ELR (cell line): Measurements from ENCODE around the gene BANF1.
"Not testable (repeated sequence)": the region's sequence is repeated elsewhere in the genome, so short reads cannot be mapped to it uniquely, and the experiment has no call there.

Source experiments
- DNase-seq: peaks from one replicate; pipeline ENCODE4 v3.0.0-alpha.2; 2015; ENCODE audit warnings: low read depth

Gene BANF1

DNA sequence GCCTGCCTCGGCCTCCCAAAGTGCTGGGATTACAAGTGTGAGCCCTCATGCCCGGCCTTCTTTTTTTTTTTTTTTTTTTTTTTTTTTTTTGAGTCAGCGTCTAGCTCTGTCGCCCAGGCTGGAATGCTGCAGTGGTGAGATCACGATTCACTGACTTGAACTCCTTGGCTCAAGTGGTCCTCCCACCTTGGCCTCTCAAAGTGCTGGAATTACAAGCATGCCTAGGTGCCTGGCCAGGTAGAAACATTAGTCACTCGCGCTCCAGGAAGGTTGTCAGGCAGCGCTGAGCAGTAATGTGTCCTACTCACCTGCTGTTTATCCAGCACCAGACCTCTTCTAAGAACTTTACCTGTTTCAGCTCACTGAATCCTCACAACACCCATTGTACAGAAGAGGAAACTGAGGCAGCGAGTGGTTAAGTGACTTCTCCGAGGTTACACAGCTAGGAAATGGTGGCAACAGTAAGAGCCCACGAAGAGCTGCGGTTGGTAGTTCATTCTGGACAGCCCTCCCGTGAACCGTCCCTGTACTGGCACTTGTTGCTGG, 9.0 kb downstream of the BANF1 start:
- peak; percentile 81 for DNase-seq

GRCh38 chr11:66011785-66012303, 9.5 kb downstream of the BANF1 start, which contains the start of gene CST6:
Gene CST6, plus strand, starts transcription at chr11:66012008. Its CDS starts 37 bp downstream, at chr11:66012045.
- DNase-seq: no peak

- DNase-seq: no peak
Measured at GRCh38 chr11:66012371-66012945, 10.2 kb downstream of the BANF1 start.

DNA sequence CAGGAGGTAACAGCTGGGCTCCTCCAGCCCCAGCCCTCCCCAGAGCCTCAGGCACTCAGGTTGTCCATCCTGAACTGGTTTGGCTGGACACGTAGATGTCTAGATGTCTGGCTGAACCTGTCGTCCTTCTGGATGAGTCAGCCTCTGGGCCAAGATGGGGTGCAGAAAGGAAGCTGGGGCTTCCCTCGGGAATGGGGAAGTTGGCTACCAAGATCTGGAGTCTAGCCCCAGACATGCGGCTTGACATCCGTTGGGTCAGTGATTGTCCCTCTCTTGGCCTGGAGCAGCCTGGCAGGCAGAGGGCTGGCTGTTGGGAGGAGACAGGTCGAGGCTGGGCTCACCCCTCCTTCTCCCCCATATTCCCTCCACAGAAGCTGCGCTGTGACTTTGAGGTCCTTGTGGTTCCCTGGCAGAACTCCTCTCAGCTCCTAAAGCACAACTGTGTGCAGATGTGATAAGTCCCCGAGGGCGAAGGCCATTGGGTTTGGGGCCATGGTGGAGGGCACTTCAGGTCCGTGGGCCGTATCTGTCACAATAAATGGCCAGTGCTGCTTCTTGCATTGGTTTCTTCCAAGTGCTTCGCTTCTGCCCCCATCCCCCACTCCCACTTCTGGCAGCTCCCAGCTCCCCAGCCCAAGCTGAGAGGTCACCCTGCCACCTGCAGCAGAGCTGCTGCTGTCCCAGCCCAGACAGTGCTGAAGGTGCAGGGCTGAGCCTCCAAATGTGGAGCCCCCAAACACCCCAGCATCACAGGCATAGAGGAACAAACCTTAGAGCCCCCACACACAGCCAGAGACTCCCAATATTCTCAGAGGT, 10.9 kb downstream of the BANF1 start:
- no peak for DNase-seq

- no peak for DNase-seq
Measured at GRCh38 chr11:66013762-66014100, 11.4 kb downstream of the BANF1 start.

DNA sequence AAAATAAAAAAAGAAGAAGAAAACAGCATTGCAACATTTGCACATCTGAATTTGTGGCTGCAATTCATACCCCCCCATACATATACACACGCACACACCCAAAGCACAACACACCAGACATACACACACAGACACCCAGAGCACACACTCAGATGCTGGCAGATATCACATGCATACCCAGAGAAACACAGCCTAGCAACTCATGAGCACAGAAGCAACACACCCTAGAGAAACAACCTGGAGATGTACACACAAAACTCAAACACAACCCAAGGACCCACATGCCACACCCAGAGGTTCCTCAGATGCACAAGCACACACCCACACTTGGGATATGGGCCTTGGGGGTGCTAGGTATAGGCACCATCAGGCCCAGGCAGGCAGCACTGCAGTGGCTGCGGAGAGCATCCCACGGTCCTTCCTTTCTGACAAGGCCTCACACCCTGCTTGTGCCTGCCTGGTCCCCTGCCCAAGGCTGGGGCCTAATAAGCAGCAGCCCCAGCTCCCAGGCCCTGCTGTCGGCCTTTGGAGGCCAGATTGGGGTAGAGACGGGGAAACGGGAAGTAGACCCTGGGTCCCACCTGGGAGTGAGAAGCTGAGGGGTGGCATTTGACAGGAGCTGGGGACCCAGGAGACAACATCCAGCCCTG, 12.6 kb downstream of the BANF1 start:
- DNase-seq: no peak

DNA sequence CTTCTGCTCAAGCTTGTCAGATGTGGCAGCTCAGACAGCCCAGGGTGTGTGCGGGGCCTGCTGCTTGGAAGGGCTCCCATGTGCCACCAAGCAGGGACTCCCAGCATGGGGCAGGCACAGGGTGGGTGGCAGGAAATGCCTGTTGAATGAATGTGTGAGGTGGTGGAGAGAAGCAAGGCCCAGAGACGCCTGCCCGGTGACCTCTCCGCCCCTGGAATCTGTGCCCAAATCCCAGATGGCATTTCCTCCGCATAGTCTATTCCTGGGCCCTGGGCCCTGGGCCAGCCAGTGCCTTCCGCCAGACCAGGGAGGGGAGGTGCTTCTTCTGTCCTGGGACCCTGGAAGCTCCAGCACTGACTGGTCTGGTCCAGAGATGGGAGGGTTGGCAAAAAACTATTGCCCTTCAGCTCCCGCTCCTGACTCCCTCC, 13.2 kb downstream of the BANF1 start:
- peak; percentile 52 for DNase-seq

DNA sequence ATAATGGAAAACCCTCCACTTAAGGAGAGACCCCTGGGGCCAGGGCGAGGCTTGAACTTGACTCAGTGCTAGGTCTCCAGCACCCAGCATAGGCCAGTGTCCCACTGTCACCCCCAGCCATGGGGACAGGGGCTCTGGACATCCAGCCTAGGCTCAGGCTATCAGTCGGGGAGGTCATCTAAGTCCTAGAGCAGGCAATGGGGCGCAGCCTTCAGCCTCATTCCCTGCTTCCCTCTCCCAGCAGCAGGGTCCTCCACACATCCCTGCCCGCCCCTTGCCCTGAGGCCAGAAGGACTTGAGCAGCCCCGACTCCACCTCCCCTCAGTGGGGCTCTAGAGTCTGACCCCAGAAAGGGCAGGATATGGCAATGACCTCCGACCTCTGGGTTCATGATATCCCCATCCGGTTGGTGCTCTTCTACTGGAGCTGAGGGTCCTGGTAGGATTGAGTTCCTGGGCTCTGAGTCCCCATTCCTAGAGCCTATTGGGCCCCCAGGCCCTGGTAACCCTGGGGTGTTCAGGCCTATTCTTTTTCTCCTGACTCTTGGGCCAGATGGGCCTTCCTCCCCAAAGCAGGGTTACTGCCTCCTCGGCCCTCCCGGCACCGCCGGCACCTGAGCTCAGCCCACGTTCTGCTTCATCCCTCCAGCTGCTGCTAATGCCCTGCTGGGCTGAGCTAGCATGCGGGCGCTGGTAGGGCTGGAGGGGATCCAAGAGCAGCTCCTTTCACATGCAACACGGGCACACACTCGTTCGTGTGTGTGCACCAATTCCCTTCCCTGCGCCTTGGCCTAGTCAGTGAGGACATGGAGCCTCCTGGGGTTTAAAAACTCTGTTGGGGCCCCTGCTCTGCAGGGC, 13.9 kb downstream of the BANF1 start:
- DNase-seq: no peak

GRCh38 chr11:66016793-66017177, 14.5 kb downstream of the BANF1 start:
- no peak for DNase-seq

- no peak for DNase-seq
Measured at GRCh38 chr11:66017321-66017720, 15.0 kb downstream of the BANF1 start.

GRCh38 chr11:66020212-66020611, 17.9 kb downstream of the BANF1 start:
- no peak for DNase-seq

DNA sequence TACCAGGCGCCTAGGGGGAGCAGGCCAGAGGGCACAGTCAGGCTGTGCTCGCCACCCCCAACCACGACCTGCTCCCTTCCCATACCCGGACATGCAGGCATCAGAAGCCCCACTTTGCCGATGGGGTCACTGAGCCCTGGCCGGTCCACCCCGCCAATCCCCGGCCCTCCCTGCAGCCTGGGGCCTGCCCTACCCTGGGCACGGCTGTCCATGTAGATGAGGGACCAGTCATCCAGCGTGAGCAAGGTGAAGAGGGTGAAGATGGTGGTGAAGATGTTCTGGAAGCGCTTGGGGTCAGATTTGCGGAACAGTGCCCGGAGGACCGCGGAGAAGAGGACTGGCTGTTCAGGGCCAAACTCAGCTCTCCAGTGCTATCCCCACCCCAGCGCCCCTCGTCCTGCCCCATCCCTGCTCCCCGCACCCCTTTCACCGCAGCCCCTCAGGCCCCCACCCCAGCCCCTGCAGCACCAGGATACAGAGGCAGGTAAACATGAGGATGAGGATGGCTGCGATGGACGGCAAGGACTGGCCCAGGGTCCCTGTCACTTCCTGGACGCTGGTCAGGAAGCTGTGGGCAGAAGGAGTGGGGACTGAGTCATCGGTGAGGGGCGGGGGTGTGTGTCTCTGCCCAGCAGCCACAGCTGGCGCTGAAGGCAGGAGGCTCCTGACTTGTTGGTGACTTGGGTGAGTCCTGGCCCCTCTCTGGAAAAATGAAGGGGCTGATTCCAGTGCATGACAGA, 18.5 kb downstream of the BANF1 start:
- peak; percentile 88 for DNase-seq

DNA sequence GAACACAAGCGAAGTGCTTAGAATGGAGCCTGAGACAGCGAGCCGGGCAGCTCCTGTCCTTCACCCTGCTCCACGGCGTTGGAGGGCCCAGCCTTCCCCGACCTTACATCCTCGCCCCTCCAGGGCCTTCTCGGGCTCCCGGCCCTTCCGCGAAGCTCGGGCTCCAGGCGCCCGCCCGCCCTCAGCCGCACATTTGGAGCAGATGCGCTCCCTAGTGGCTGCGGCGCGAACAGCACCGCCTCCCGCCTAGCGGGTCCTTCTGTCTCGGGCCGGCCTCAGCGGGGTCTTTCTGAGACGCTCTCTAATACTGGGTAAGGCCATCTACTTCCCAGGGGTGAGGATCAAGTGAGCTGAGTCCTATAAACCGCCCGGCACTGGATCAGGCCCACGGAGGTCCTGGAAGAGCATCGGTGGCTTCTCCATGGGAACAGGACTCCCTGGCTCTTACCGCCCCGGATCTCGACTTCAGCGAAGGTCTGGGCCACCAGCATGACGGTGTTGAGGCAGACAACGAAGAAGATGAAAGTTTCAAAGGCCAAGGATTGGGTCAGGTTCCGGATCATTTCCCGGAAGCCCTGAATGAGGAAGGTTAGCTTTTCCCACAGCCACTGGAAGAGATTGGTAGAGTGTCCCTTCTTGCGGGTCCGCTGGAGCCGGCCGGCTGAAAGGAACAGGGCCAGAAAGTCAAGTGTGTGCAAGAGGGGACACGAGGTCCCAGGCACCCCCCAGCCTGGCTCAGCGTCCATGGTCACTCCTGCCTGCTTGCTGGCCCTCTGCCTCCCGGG, 20.3 kb downstream of the BANF1 start:
- peak; percentile 75 for DNase-seq

DNA sequence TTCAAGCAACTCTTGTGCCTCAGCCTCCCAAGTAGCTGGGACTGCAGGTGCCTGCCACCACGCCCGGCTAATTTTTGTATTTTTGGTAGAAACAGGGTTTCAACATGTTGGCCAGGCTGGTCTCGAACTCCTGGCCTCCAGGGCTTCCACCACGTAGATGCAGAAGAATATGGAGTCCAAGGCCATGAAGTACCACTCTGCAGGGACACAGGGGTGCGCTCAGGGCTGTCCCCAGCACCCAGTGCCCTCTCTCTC, 20.8 kb downstream of the BANF1 start:
- DNase-seq: not testable (repeated sequence)

GRCh38 chr11:66026017-66026529, 23.8 kb downstream of the BANF1 start, which contains the start of gene CATSPER1:
Gene CATSPER1, minus strand, starts transcription at chr11:66026479. Its CDS starts 100 bp downstream, at chr11:66026379.
- DNase-seq: no peak

GRCh38 chr11:66032957-66033735, 30.8 kb downstream of the BANF1 start:
- DNase-seq: no peak

DNA sequence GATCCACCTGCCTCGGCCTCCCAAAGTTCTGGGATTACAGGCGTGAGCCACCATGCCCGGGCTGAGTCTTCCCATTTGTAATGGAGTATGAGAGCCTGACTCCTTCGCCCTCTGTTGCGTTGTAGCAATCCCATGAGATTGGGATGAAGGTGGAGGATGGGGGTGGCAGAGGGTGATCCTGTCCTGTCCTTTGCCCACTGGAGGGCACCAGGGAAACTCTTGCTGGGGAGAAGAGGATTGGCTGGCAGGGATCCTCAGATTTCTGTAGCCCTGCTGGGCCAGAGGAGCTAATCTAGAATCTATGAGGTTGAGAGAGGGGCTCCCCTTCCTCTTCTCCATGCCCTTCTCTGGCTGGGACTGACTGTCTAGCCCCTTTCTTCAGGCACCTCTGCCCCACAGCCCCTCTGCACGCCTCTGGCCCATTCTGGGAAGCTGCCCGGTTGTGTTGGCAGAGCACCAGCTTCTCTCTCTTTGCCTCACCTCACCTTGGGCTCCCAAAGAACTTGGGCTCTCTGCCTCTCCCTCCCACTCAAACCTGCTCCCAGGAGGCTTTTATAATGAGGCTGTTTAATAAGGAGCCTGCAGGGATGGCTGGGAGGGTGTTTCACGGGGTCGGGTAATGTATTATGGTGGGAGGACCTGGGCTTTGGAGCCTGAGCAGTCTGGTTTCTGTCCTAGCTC, 33.5 kb downstream of the BANF1 start:
- DNase-seq: no peak

DNA sequence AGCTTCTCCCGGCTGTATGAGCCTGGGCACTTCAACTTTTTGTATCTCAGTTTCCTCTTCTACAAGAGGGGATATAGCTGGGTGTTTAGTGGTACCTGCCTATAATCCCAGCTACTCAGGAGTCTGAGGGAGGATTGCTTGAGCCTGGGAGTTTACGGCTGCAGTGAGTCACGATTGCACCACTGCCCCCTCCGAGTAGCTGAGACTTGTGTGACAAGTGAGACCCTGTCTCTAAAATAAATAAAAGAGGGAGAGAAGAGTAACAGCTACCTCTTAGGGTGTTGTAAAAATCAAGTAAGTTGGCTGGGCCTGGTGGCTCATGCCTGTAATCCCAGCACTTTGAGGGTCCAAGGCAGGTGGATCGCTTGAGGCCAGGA, 34.0 kb downstream of the BANF1 start:
- no peak for DNase-seq

- DNase-seq: no peak
Measured at GRCh38 chr11:66037327-66037726, 35.0 kb downstream of the BANF1 start.
